HepG2 (cell line): ENCODE measurements around the gene FAM50A. TPM values are rescaled to one million over a fixed set of nuclear protein-coding genes. Genes with fewer than 3 reads are reported as not detected.

ENCODE experiments used
- ATAC-seq: fragments of 200-7000 bp; cut with Tn5 transposase; 3 replicates; pipeline ENCODE4 v1.9.1; 2020; ENCODE audit warnings: mild to moderate bottlenecking, moderate library complexity
- BruUV-seq: library from RNA; stranded (reverse); fragments of 400-500 nt; replicated peaks from 2 replicates; lab custom pipeline; 2021; lab: Mats Ljungman, UMichigan
- CTCF ChIA-PET: fragments of 300-600 bp; formaldehyde crosslinking; extraction: SDS; loops from one replicate; lab custom pipeline; 2021; ENCODE audit warnings: low total read pairs, inconsistent platforms, low intra/inter-chr PET ratio; lab: Yijun Ruan, JAX
- POLR2A ChIA-PET: fragments of 350-600 bp; sonication (Branson Sonifier 250); formaldehyde crosslinking; loops from one replicate; lab custom pipeline; 2020; ENCODE audit warnings: antibody characterized with exemption, inconsistent platforms; lab: Yijun Ruan, JAX
- DNase-seq: peaks from one replicate; pipeline ENCODE4 v3.0.0-alpha.2; 2015; ENCODE audit warnings: low spot score
- FAIRE-seq: peaks from 3 replicates; lab custom pipeline; 2011; peaks lifted over from hg19 to GRCh38; lab: Jason Lieb, UNC
- H2AFZ ChIP-seq: one replicate; pipeline ENCODE4 v1.6.1; 2011; ENCODE audit warnings: low read length, inconsistent platforms
- H3K27ac ChIP-seq: fragments of 300-600 bp; 3 replicates; pipeline ENCODE4 v1.8.0; 2011; ENCODE audit warnings: mixed run types, mild to moderate bottlenecking, mixed read lengths, low read length, inconsistent platforms; ENCODE audit not compliant: insufficient read depth; ENCODE audit errors: extremely low read length
- H3K27me3 ChIP-seq, 2 experiments: fragments of 200-600 bp in 1 of 2; 2 replicates in 1 of 2; 3 replicates in 1 of 2; pipeline versions ENCODE4 v1.6.0 to v1.8.0; 2011; ENCODE audit warnings: low read length in 2 of 2, mild to moderate bottlenecking in 2 of 2, moderate library complexity in 2 of 2, inconsistent platforms in 1 of 2; ENCODE audit not compliant: insufficient read depth in 2 of 2, control insufficient read depth in 1 of 2
- H3K36me3 ChIP-seq, 2 experiments: fragments of 200-600 bp in 1 of 2; replicated peaks in 1 of 2; 2 replicates in 1 of 2; 3 replicates in 1 of 2; pipeline versions ENCODE4 v1.5.1 to v1.8.0; 2011; ENCODE audit warnings: low read length in 2 of 2, inconsistent platforms in 1 of 2; ENCODE audit not compliant: insufficient read depth in 2 of 2, control insufficient read depth in 1 of 2
- H3K4me1 ChIP-seq: 2 replicates; pipeline ENCODE4 v1.5.1; 2012; ENCODE audit warnings: low read length, inconsistent platforms; ENCODE audit not compliant: insufficient read depth
- H3K4me2 ChIP-seq: 2 replicates; pipeline ENCODE4 v1.6.0; 2011; ENCODE audit warnings: low read depth, low read length, inconsistent platforms
- H3K4me3 ChIP-seq, 3 experiments: fragments of 200-600 bp in 1 of 3; sonication (generic), shearing (Covaris generic) in 1 of 3; replicated peaks in 1 of 3; 2 replicates each; pipeline ENCODE4 v1.5.1; 2011 to 2016; ENCODE audit warnings: low read length in 3 of 3, inconsistent platforms in 2 of 3, low read depth in 2 of 3, mild to moderate bottlenecking in 2 of 3, control low read depth in 1 of 3, mixed read lengths in 1 of 3; ENCODE audit not compliant: insufficient read depth in 1 of 3
- H3K79me2 ChIP-seq: one replicate; pipeline ENCODE4 v1.6.1; 2011; ENCODE audit warnings: low read length, inconsistent platforms; ENCODE audit not compliant: insufficient read depth
- H3K9ac ChIP-seq: 2 replicates; pipeline ENCODE4 v1.6.0; 2011; ENCODE audit warnings: mild to moderate bottlenecking, low read depth, low read length, inconsistent platforms; ENCODE audit not compliant: insufficient read depth
- H3K9me3 ChIP-seq: 2 replicates; pipeline ENCODE4 v1.5.1; 2012; ENCODE audit warnings: mild to moderate bottlenecking, low read length
- H4K20me1 ChIP-seq: 2 replicates; pipeline ENCODE4 v1.6.0; 2011; ENCODE audit warnings: inconsistent platforms, mild to moderate bottlenecking, low read length, moderate library complexity; ENCODE audit not compliant: insufficient read depth
- HCFC1 ChIP-seq: fragments of 150-350 bp; IDR thresholded peaks from 2 replicates; pipeline ENCODE4 v1.6.1; 2014; ENCODE audit warnings: low read depth, low read length
- HDAC1 ChIP-seq: sonication (generic); formaldehyde crosslinking; IDR thresholded peaks from 2 replicates; pipeline ENCODE4 v1.5.1; 2020; ENCODE audit warnings: mild to moderate bottlenecking, missing genetic modification reagents
- KLF12 ChIP-seq: sonication (generic); formaldehyde crosslinking; IDR thresholded peaks from 2 replicates; pipeline ENCODE4 v1.4.0; 2020; ENCODE audit warnings: missing genetic modification reagents, borderline replicate concordance
- KLF9 ChIP-seq: IDR thresholded peaks from 2 replicates; pipeline ENCODE4 v1.6.1; 2016; ENCODE audit warnings: low read depth
- NFE2L2 ChIP-seq: fragments of 150-350 bp; IDR thresholded peaks from 2 replicates; pipeline ENCODE4 v1.6.1; 2014; ENCODE audit warnings: low read length
- PLRG1 ChIP-seq: fragments of 450-650 bp; conservative IDR thresholded peaks from 2 replicates; pipeline ENCODE4 v1.6.1; 2016
- RBFOX2 ChIP-seq: fragments of 200-400 bp; formaldehyde crosslinking; IDR thresholded peaks from 2 replicates; pipeline ENCODE4 v1.6.1; 2017; ENCODE audit warnings: low read depth, mild to moderate bottlenecking, low read length
- SAFB2 ChIP-seq: sonication (generic); formaldehyde crosslinking; IDR thresholded peaks from 2 replicates; pipeline ENCODE4 v1.5.1; 2020; ENCODE audit warnings: missing genetic modification reagents, low read depth, mild to moderate bottlenecking, borderline replicate concordance
- SMAD9 ChIP-seq: sonication (generic); formaldehyde crosslinking; IDR thresholded peaks from 2 replicates; pipeline ENCODE4 v1.5.1; 2020; ENCODE audit warnings: mild to moderate bottlenecking, missing genetic modification reagents
- TOPORS ChIP-seq: sonication (generic); formaldehyde crosslinking; IDR thresholded peaks from 2 replicates; pipeline ENCODE4 v1.8.0; 2023; ENCODE audit warnings: mild to moderate bottlenecking, missing genetic modification reagents
- ZBTB38 ChIP-seq: sonication (generic); formaldehyde crosslinking; IDR thresholded peaks from 2 replicates; pipeline ENCODE4 v1.5.1; 2020; ENCODE audit warnings: mild to moderate bottlenecking, missing genetic modification reagents
- ZNF235 ChIP-seq: sonication (generic); formaldehyde crosslinking; IDR thresholded peaks from 2 replicates; pipeline ENCODE4 v1.8.1; 2023; ENCODE audit warnings: mild to moderate bottlenecking, missing genetic modification reagents, borderline replicate concordance
- ZNF724P ChIP-seq: sonication (generic); formaldehyde crosslinking; IDR thresholded peaks from 2 replicates; pipeline ENCODE4 v1.8.0; 2022; ENCODE audit warnings: missing genetic modification reagents, borderline replicate concordance
- ZNF790 ChIP-seq: sonication (generic); formaldehyde crosslinking; IDR thresholded peaks from 2 replicates; pipeline ENCODE4 v1.8.0; 2022; ENCODE audit warnings: missing genetic modification reagents, mild to moderate bottlenecking, borderline replicate concordance
- WGBS: methylation state at CpG from one replicate; pipeline ENCODE4 v1.1.6; 2017; ENCODE audit warnings: low lambda C conversion rate; 5-methylcytosine and 5-hydroxymethylcytosine counted together
- in situ Hi-C: cut with HindIII; loops from 2 replicates; pipeline ENCODE4 v1.10.0; 2017; ENCODE audit warnings: low pct_unique_long_range_greater_than_20kb; ENCODE audit not compliant: extremely low pct_ligation_motif_present
- intact Hi-C: fragments of 100-400 bp; cut with micrococcal nuclease; formaldehyde crosslinking; loops from one replicate; pipeline ENCODE4 v1.10.0; 2022; ENCODE audit not compliant: unreplicated experiment
- polyA plus RNA-seq, 8 experiments: library from polyadenylated mRNA; depleted of rRNA in 3 of 8; stranded (reverse) in 7 of 8; unstranded in 1 of 8; fragments of >200 nt; fragmentation: Illumina TruSeq in 4 of 8; extraction: Trizol in 4 of 8; gene quantifications; 2 replicates each; pipeline versions ENCODE4 v1.2.1 to v1.2.3, GENCODE V29; 2011 to 2016; ENCODE audit warnings: low read depth in 4 of 8, missing spikeins in 1 of 8, mixed read lengths in 1 of 8; ENCODE audit not compliant: insufficient read depth in 1 of 8
- total RNA-seq, 5 experiments: library from RNA; depleted of rRNA; stranded (reverse); fragments of >200 nt; fragmentation: Illumina TruSeq; extraction: Trizol; gene quantifications; 2 replicates each; pipeline ENCODE4 v1.2.3, GENCODE V29; 2016; ENCODE audit warnings: low read depth in 1 of 5
- TF ChIP-seq, protein P1 (sequence below): sonication (generic); formaldehyde crosslinking; IDR thresholded peaks from 2 replicates; pipeline ENCODE4 v1.4.0; 2020; ENCODE audit warnings: missing genetic modification reagents
- TF ChIP-seq, protein P2 (sequence below): sonication (generic); formaldehyde crosslinking; IDR thresholded peaks from 2 replicates; pipeline ENCODE4 v1.8.1; 2023; ENCODE audit warnings: mild to moderate bottlenecking, missing genetic modification reagents, borderline replicate concordance
- TF ChIP-seq, protein P3 (sequence below): IDR thresholded peaks from 2 replicates; pipeline ENCODE4 v1.4.0; 2020; ENCODE audit warnings: mild to moderate bottlenecking, missing genetic modification reagents
- TF ChIP-seq, protein P4 (sequence below): IDR thresholded peaks from 2 replicates; pipeline ENCODE4 v1.6.1; 2016; ENCODE audit warnings: mild to moderate bottlenecking, missing biosample characterization, missing genetic modification reagents

The FAM50A gene
- total and polyA plus RNA-seq, 2 of the 13 experiments (the other 11 are each of a cell fraction or from before 2014, with no cell fraction given) = 30.7 to 40.7 TPM

DNA sequence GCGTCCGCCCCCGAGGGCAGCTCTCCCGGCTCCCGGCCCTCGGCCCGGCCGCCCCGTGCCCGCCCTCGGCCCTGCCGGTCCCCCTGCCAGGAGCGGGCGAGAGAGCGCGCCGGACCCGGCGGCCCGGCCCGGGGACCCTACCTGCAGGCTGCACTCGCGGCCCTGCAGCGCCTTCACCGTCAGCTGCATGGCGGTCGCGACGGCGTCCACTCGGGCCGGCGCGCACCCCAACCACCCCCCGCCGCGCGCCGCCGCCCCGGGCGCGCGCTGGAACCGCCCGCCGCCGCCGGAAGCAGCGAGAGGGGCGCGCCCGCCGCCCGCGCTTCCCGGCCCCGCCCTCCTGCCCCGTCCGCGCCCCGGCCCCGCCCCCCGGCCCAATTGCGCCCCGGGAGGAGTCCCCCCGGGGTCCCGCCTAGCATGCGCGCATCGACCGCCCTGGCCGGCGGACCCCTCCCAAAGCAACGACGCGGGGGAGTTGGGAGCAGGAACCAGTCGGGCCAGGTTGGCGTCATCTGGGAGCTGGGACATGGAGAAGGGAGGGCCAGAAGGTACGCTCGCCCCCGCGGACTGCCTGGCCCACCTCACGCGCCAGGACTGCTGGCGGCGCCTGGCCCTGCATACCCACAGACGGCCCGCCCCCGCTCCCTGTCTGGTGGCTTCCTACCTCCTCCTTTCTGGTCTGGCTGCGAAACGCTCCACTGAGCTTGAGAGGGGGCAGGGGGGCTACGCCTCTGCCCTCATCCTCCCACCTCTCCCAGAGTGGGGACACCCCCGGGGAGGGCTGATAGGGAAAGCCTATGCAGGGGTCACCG lies 42.7 kb downstream of the FAM50A start, which contains the start of gene UBL4A:
TSS of gene UBL4A (minus strand) at position 220 of the 812 bp plus-strand sequence. CDS start at position 189, 31 bp downstream.
- ChIA-PET CTCF (interaction anchor here (1.4 kb wide), 1 partner anchor 48 kb away, joined by 3 read pairs; no protein-coding TSS in a partner anchor), POLR2A (interaction anchor here (0.8 to 3.2 kb wide), 3 partner anchors 30 to 55 kb away, joined by 3 to 13 read pairs (median 3); partner anchors contain the start of gene FAM3A)
- Histone ChIP-seq H3K27ac (peak within 1 kb of the TSS; percentile 54), H3K4me1 (peaks cover 27% of the 10 kb centered on the region), H3K79me2 (no peaks in the 10 kb centered on the region), H3K4me3 (peak within 1 kb of the TSS; percentile 49 to 67 (median 67); a peak in 5 of 6 replicates), H2AFZ (no peak within 1 kb of the TSS), H3K9ac (peak within 1 kb of the TSS; percentile 73), H3K36me3 (no peaks in the 10 kb centered on the region; a peak in 1 of 5 replicates), H3K27me3 (no peaks in the 10 kb centered on the region), H3K9me3 (no peaks in the 10 kb centered on the region), H4K20me1 (no peaks in the 10 kb centered on the region), H3K4me2 (peak within 1 kb of the TSS; percentile 62)
- ATAC-seq = peak; percentile 4; the same call in 1 of the 3 replicates
- no peak for DNase-seq
- in situ Hi-C loops = no loop called here
- no TSS peak for BruUV-seq
- WGBS = 0% methylated on average over 1 of the region's 95 CpGs
- no peak for FAIRE-seq
- intact Hi-C loops = no loop called here
- TF ChIP-seq RBFOX2 = peak; percentile 69
- no peak for TF ChIP-seq KLF12 (CRISPR knock-in tag)
- TF ChIP-seq KLF9 (CRISPR knock-in tag) = no peak
- no peak for TF ChIP-seq ZBTB38 (CRISPR knock-in tag)
- TF ChIP-seq, protein P1, sequence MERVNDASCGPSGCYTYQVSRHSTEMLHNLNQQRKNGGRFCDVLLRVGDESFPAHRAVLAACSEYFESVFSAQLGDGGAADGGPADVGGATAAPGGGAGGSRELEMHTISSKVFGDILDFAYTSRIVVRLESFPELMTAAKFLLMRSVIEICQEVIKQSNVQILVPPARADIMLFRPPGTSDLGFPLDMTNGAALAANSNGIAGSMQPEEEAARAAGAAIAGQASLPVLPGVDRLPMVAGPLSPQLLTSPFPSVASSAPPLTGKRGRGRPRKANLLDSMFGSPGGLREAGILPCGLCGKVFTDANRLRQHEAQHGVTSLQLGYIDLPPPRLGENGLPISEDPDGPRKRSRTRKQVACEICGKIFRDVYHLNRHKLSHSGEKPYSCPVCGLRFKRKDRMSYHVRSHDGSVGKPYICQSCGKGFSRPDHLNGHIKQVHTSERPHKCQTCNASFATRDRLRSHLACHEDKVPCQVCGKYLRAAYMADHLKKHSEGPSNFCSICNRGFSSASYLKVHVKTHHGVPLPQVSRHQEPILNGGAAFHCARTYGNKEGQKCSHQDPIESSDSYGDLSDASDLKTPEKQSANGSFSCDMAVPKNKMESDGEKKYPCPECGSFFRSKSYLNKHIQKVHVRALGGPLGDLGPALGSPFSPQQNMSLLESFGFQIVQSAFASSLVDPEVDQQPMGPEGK (CRISPR knock-in tag) = peak; percentile 55
- no peak for TF ChIP-seq TOPORS (CRISPR knock-in tag)
- no peak for TF ChIP-seq ZNF790
- no peak for TF ChIP-seq ZNF724P (CRISPR knock-in tag)
- TF ChIP-seq ZNF235 (CRISPR knock-in tag) = no peak
- TF ChIP-seq, protein P2, sequence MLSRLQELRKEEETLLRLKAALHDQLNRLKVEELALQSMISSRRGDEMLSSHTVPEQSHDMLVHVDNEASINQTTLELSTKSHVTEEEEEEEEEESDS (CRISPR knock-in tag) = no peak
- TF ChIP-seq PLRG1 = no peak
- TF ChIP-seq HDAC1 (CRISPR knock-in tag) = peak; percentile 28; the same call in 1 of the 2 replicates
- no peak for TF ChIP-seq NFE2L2
- TF ChIP-seq SMAD9 (CRISPR knock-in tag) = no peak
- TF ChIP-seq, protein P3, sequence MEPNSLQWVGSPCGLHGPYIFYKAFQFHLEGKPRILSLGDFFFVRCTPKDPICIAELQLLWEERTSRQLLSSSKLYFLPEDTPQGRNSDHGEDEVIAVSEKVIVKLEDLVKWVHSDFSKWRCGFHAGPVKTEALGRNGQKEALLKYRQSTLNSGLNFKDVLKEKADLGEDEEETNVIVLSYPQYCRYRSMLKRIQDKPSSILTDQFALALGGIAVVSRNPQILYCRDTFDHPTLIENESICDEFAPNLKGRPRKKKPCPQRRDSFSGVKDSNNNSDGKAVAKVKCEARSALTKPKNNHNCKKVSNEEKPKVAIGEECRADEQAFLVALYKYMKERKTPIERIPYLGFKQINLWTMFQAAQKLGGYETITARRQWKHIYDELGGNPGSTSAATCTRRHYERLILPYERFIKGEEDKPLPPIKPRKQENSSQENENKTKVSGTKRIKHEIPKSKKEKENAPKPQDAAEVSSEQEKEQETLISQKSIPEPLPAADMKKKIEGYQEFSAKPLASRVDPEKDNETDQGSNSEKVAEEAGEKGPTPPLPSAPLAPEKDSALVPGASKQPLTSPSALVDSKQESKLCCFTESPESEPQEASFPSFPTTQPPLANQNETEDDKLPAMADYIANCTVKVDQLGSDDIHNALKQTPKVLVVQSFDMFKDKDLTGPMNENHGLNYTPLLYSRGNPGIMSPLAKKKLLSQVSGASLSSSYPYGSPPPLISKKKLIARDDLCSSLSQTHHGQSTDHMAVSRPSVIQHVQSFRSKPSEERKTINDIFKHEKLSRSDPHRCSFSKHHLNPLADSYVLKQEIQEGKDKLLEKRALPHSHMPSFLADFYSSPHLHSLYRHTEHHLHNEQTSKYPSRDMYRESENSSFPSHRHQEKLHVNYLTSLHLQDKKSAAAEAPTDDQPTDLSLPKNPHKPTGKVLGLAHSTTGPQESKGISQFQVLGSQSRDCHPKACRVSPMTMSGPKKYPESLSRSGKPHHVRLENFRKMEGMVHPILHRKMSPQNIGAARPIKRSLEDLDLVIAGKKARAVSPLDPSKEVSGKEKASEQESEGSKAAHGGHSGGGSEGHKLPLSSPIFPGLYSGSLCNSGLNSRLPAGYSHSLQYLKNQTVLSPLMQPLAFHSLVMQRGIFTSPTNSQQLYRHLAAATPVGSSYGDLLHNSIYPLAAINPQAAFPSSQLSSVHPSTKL (CRISPR knock-in tag) = no peak
- TF ChIP-seq HCFC1 = no peak
- no peak for TF ChIP-seq SAFB2
- TF ChIP-seq, protein P4, sequence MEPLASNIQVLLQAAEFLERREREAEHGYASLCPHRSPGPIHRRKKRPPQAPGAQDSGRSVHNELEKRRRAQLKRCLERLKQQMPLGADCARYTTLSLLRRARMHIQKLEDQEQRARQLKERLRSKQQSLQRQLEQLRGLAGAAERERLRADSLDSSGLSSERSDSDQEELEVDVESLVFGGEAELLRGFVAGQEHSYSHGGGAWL = 0 out of 2 replicates have a peak, but pooled peaks have one; percentile 8
